Large intestine (tissue), 3 donors: ENCODE measurements around the gene TP53RK. TPM values are rescaled to one million over a fixed set of nuclear protein-coding genes. Genes with fewer than 3 reads are reported as not detected.

Experiments
- DNase-seq, 2 donors: peaks; one replicate each; pipeline versions ENCODE4 v3.0.0 to v3.0.0-alpha.2; 2013
- H3K27ac ChIP-seq: one replicate; pipeline ENCODE4 v1.5.1; 2013; ENCODE audit warnings: low read length
- H3K27me3 ChIP-seq: 2 replicates; pipeline ENCODE4 v1.6.1; 2013; ENCODE audit warnings: low read length; ENCODE audit not compliant: control insufficient read depth, insufficient read depth
- H3K36me3 ChIP-seq: 2 replicates; pipeline ENCODE4 v1.6.1; 2013; ENCODE audit warnings: low read length; ENCODE audit not compliant: control insufficient read depth, insufficient read depth
- H3K4me1 ChIP-seq: one replicate; pipeline ENCODE4 v1.6.1; 2013; ENCODE audit warnings: low read length; ENCODE audit not compliant: control insufficient read depth, insufficient read depth
- H3K4me3 ChIP-seq: one replicate; pipeline ENCODE4 v1.5.1; 2013; ENCODE audit warnings: low read length
- H3K9me3 ChIP-seq: one replicate; pipeline ENCODE4 v1.6.1; 2013; ENCODE audit warnings: mild to moderate bottlenecking, low read depth, low read length, moderate library complexity; ENCODE audit not compliant: control insufficient read depth
- WGBS: methylation state at CpG from one replicate; pipeline ENCODE4 v1.1.5; 2013; ENCODE audit warnings: low lambda C conversion rate; ENCODE audit not compliant: insufficient coverage; 5-methylcytosine and 5-hydroxymethylcytosine counted together
- polyA plus RNA-seq: library from polyadenylated mRNA; unstranded; fragments of 120-200 nt; gene quantifications from one replicate; pipeline ENCODE4 v1.2.1, GENCODE V29; 2013

TP53RK gene
- polyA plus RNA-seq, 1 donor: 13.1 TPM

DNA sequence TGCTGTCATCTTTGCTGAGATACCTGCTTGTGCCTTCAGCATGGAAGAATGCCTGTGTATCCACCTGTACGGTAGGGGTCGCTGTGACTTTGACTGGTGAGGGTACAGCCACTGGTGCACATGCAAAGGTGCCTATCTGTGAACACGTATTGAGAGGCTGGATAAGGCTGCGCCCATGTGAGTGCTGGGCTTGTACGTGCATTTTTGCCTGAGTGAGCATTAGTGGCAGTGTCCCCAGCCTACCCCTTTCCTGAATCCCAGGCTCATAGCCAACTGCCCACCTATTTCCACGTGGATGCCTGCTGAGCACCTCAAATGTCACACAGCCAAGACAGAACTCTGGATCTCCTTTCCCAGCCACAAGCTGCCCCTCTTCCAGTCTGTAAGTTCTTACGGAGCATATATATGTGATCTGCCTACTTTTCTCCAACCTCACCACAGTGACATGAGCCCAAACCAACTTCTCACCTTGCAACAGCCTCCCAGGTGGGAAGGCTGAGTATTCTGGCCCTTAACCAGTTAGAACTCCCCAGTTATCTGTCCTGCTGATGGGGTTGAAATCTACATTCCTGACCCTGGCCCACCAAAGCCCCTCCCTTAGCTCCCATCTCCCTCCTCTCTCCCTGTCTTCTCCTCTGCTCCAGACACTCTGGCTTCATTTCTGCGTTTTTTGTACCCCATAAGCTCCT is 19.1 kb upstream of the TP53RK start:
- H3K36me3 ChIP-seq: no peaks in the 10 kb centered on the region
- peak overlapping the region; percentile 73 for H3K27ac ChIP-seq
- no peak overlapping the region for H3K4me3 ChIP-seq
- H3K27me3 ChIP-seq: peaks cover 2% of the 10 kb centered on the region
- H3K9me3 ChIP-seq: no peaks in the 10 kb centered on the region
- peaks cover 13% of the 10 kb centered on the region for H3K4me1 ChIP-seq
- 17% methylated on average over 1 of the region's 8 CpGs for WGBS
- DNase-seq: peak; percentile 45 to 67

GRCh38 chr20:46706242-46706641 is 17.0 kb upstream of the TP53RK start:
- DNase-seq: no peak
- H3K27me3 ChIP-seq: peaks cover 2% of the 10 kb centered on the region
- 100% methylated on average over 1 of the region's 2 CpGs for WGBS
- no peak overlapping the region for H3K4me3 ChIP-seq
- H3K4me1 ChIP-seq: peaks cover 13% of the 10 kb centered on the region
- H3K27ac ChIP-seq: no peak overlapping the region
- H3K9me3 ChIP-seq: no peaks in the 10 kb centered on the region
- no peaks in the 10 kb centered on the region for H3K36me3 ChIP-seq

DNA sequence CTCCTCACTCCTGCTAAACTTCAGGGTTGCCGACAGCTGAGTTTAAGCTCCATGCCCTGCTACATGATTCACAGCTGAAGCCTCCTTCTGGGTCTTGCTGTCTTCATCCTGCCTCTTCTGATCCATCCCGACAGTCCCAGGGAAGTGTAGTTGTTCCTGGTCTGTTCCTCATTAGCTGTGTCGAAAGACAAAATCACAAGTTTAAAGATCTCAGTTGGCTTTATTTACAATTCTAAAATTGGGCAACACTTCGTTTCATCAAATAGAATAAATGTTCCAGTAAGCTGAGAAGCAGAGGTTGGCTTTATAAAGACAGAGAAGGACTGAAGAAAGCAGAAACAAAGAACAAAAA is 16.1 kb upstream of the TP53RK start:
- H3K4me3 ChIP-seq: no peak overlapping the region
- H3K27me3 ChIP-seq: peaks cover 2% of the 10 kb centered on the region
- no peaks in the 10 kb centered on the region for H3K9me3 ChIP-seq
- no peaks in the 10 kb centered on the region for H3K36me3 ChIP-seq
- no peak for DNase-seq
- 55% methylated on average over 1 of the region's 4 CpGs for WGBS
- H3K27ac ChIP-seq: no peak overlapping the region
- peaks cover 8% of the 10 kb centered on the region for H3K4me1 ChIP-seq

DNA sequence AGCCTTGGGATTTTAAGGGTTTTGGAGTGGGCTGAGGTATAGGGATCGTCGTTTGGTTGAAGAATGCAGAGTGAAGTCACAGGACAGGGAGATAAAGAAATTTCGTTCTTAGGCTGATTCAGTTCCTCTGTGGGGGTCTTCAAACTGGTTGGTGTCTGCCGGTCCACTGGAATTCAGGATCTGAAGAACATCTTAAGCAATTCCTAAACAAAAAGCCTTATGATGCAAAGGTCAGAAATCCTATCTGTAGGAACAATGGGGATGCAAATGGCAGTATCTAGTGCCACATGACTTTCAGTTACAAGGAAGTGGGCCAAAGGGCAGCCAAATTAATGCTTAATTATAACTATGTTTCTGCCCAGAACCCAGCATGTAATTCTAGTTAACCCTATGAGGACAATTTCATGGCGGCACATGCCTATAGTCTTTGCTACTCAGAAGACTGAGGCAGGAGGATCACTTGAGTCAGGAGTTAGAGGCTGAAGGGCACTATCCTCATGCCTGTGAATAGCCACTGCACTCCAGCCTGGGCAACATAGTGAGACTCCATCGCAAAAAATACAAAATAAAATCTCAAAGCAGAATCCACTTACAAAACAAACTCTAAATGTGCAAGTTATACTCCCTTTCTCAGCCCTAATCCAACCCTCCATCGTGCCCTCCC is 15.6 kb upstream of the TP53RK start:
- Histone ChIP-seq H3K27me3 (peaks cover 2% of the 10 kb centered on the region), H3K9me3 (no peaks in the 10 kb centered on the region), H3K4me3 (no peak overlapping the region), H3K4me1 (peaks cover 7% of the 10 kb centered on the region), H3K27ac (no peak overlapping the region), H3K36me3 (no peaks in the 10 kb centered on the region)
- no peak for DNase-seq
- 63% methylated on average over 2 of the region's 7 CpGs for whole genome bisulfite sequencing

GRCh38 chr20:46703435-46703834 is 14.2 kb upstream of the TP53RK start:
- Histone ChIP-seq H3K27ac (no peak overlapping the region), H3K4me1 (no peaks in the 10 kb centered on the region), H3K4me3 (no peak overlapping the region), H3K36me3 (no peaks in the 10 kb centered on the region), H3K27me3 (peaks cover 6% of the 10 kb centered on the region), H3K9me3 (no peaks in the 10 kb centered on the region)
- no peak for DNase-seq
- WGBS: no CpG with 5 or more reads among the region's 3 CpGs

GRCh38 chr20:46702447-46703203 is 13.4 kb upstream of the TP53RK start:
- H3K36me3 ChIP-seq: no peaks in the 10 kb centered on the region
- WGBS: no CpG with 5 or more reads among the region's 8 CpGs
- H3K4me1 ChIP-seq: no peaks in the 10 kb centered on the region
- H3K27ac ChIP-seq: no peak overlapping the region
- no peaks in the 10 kb centered on the region for H3K9me3 ChIP-seq
- H3K4me3 ChIP-seq: no peak overlapping the region
- H3K27me3 ChIP-seq: peaks cover 6% of the 10 kb centered on the region
- DNase-seq: no peak

DNA sequence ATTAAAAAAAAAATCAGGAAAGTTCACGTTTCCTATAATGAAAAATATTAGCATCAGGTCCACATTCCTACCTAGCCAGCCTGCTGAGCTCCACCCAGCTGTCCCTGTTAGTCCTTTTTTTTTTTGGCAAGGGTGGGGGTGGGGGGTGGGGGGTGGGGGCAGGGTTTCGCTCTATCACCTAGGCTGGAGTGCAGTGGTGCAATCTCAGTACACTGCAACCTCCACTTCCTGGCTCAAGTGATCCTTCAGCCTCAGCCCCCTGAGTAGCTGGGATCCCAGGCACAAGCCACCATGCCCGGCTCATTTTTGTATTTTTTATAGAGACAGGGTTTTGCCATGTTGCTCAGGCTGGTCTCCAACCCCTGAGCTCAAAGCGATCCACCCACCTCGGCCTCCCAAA is 12.7 kb upstream of the TP53RK start:
- Histone ChIP-seq H3K4me1 (no peaks in the 10 kb centered on the region), H3K27ac (no peak overlapping the region), H3K9me3 (no peaks in the 10 kb centered on the region), H3K36me3 (no peaks in the 10 kb centered on the region), H3K27me3 (peaks cover 6% of the 10 kb centered on the region), H3K4me3 (no peak overlapping the region)
- no peak for DNase-seq
- no CpG with 5 or more reads among the region's 5 CpGs for WGBS

GRCh38 chr20:46701556-46701955 is 12.3 kb upstream of the TP53RK start:
- H3K4me1 ChIP-seq: no peaks in the 10 kb centered on the region
- H3K4me3 ChIP-seq: no peak overlapping the region
- H3K36me3 ChIP-seq: no peaks in the 10 kb centered on the region
- 79% methylated on average over 4 of the region's 4 CpGs for WGBS
- no peaks in the 10 kb centered on the region for H3K9me3 ChIP-seq
- H3K27me3 ChIP-seq: peaks cover 6% of the 10 kb centered on the region
- H3K27ac ChIP-seq: no peak overlapping the region
- no peak for DNase-seq

GRCh38 chr20:46701057-46701456 is 11.8 kb upstream of the TP53RK start:
- no peak overlapping the region for H3K27ac ChIP-seq
- no peaks in the 10 kb centered on the region for H3K9me3 ChIP-seq
- H3K27me3 ChIP-seq: peaks cover 6% of the 10 kb centered on the region
- H3K4me3 ChIP-seq: no peak overlapping the region
- DNase-seq: no peak
- no peaks in the 10 kb centered on the region for H3K36me3 ChIP-seq
- WGBS: no CpG with 5 or more reads among the region's 2 CpGs
- H3K4me1 ChIP-seq: no peaks in the 10 kb centered on the region

DNA sequence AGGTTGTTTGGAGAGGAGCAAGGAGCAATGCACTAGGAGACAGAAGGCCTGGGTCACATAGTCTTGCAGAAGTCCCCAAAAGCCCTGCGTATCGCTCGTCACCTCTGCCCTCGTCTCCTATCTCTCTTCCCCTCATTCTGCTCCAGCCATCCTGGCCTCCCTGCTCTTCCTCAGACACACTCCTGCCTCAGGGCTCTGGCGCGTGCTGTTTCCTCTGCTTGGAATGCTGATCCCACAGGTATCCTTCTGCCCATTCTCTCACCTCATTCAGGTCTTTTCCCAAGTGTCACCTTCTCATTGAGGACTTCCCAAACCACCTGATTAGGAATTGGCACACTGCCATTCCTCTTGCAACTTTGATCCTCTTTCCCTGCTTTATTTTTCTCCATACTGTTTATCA is 11.2 kb upstream of the TP53RK start:
- Histone ChIP-seq H3K36me3 (no peaks in the 10 kb centered on the region), H3K4me1 (no peaks in the 10 kb centered on the region), H3K4me3 (no peak overlapping the region), H3K27ac (no peak overlapping the region), H3K9me3 (no peaks in the 10 kb centered on the region), H3K27me3 (peaks cover 6% of the 10 kb centered on the region)
- WGBS: no CpG with 5 or more reads among the region's 6 CpGs
- no peak for DNase-seq
